GM21786 (cell line): ENCODE measurements around the gene THEM4.

ENCODE experiments used
- ATAC-seq: cut with Tn5 transposase; IDR thresholded peaks from one replicate; pipeline ENCODE4 v1.9.1; 2021; ENCODE audit not compliant: unreplicated experiment

Gene THEM4

DNA sequence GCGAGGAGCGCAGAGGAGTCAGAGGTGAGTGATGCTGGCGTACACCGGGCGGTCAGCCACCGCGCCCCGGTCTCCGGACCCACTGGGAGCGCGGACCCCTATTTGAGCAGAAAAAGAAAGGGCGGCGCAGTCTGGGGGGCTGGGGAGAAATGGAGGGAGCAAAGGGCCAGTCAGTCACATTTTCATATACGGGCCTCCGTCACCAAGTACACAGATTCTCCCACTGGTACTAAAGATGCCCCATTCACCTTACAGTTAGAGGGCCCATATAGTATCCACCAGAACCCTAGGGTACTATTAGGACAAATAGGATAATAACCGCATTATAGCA is 70.3 kb downstream of the THEM4 start:
- ATAC-seq, result no peak

DNA sequence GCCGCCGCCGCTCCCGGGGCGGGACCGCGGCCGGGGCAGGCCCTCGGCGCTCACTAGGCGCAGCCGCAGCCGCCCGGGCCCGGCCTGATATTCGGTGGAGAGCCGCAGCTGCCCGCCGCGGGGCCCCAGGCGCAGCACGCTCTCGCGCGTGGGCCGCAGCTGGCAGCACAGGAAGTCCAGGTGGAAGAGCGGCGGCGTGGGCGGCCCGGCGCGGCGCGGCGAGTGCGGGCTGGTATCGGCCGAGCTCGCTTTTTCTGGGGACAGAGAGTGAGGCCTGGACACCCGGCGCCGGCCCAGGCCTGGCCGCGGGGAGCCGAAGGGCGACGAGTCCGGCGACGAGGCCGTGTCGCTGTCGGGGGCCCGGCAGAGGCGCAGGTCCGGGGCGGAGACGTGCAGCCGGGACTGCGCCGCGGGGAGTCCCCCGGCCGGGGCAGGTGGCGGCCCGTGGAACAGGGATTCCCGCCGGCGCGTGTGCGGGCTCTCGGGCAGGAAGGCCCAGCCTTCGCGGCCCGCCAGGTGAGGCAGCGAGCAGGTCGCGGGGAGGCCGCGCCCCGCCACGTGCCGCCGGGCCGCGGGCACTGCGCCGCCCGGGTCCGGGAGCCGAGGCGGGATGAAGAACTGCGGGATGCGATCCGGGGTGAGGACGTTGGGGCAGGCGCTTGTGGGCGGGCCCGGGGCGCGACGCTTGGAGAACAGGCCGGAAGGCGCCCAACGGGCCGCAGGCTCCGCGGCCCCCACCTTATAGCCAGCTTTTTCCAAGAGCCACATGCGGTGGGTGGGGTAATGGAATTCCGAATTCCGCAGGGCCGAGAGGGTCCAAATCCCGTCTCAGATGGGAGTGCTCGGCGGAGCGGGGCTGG is 70.9 kb downstream of the THEM4 start:
- no peak for ATAC-seq

DNA sequence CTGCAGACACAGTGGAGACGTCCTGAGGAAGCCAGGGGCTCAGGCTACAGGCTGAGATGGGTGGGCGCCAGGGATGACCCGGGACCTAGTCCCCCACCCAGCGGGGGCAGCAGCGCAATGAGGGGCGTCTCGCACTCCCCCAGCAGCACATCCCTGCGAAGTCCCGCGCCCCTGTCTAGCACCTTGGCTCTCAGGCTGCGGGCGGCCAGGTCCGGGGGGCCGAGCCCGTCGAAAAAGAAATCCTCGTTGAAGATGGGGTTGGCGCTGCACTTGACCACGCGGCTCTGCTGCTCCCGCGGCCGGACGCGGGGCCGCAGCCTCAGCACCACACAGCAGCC is 71.5 kb downstream of the THEM4 start:
- no peak for ATAC-seq

DNA sequence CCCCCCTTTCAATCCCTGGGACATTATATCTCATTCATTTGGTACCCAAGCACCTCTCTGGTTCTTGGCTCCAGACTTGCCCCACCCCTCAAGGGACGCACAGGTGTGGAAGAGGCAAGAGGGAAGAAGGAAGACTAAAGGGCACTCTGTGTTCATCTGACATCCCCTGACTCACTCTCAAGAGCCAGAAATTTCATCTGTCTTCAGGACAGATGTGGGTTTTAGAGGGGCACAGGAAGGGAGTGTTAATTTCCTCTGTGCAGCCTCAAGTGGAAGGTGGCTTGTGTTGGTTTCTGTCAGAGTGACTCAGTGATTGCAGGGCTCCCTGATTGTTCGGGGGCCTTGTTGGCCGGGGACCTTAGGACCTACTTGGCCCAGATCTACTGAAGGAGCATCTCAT is 72.1 kb downstream of the THEM4 start:
- no peak for ATAC-seq

DNA sequence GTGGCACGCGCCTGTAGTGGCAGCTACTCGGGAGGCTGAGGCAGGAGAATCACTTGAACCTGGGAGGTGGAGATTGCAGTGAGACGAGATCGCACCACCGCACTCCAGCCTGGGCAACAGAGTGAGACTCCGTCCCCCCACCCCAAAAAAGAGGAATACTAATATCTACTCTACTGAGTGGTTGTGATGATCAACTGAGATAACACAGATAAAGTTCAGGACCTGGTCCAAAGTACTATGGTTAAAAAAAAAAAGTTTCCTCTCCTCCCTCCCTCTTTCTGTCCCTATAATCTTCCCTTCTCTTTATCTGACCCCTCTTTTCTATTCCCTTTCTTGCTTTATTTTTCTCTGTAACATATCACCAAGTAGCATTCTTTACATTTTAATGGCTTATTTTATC is 73.7 kb downstream of the THEM4 start:
- no peak for ATAC-seq

DNA sequence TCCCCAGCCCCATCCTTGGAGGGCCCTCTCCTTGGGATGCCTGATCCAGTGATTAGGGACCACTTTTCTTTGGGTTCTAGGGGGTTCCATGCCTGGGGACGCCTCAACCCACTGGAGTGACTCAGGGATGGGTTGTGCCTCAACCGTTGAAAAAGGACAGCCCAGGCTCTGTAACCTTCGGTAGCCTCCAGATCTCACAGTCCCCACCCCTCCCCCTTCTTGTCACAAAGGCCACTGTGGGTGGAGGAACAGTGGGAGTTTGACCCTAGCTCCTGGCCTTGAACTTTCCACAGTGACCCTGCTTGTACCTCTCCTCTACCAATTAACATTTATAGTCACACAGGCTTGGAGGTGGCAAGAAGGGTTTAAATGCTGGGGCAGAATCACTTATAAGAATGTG is 75.1 kb downstream of the THEM4 start:
- ATAC-seq, result no peak

DNA sequence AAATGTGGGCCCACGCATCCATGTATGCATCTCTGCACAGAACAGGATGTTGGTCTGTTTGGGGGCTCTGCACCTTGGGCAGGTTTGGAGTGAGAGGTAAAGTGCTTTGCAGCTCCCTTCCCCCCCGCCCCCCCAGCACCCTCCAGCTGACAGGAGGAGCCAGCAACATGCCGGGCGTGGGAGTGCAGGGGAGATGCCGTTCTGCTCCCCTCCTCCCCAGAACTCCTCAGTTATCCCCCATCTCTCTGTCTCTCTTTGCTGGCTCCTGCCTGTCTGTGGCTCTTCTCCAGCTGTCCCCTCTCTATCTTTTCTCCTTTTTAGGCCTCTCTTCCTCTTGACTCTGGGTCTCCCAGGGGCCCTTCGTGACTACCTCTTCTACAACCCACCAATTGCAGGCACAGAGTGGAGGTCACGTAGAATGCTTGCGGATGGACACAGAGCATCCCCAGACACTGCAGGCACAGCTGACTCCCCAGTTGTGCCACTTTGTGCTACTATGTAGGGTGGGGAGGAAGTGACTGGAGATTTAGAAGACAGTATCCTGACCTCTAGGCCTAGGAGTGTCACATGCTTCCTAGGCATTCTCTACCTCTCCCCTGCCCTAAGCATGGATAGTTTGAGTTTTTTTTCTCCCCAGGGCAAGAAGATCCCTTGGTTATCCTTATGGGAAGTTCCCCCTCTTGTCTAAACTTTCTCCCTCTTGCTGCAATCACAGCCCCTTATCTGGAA is 76.0 kb downstream of the THEM4 start:
- no peak for ATAC-seq

DNA sequence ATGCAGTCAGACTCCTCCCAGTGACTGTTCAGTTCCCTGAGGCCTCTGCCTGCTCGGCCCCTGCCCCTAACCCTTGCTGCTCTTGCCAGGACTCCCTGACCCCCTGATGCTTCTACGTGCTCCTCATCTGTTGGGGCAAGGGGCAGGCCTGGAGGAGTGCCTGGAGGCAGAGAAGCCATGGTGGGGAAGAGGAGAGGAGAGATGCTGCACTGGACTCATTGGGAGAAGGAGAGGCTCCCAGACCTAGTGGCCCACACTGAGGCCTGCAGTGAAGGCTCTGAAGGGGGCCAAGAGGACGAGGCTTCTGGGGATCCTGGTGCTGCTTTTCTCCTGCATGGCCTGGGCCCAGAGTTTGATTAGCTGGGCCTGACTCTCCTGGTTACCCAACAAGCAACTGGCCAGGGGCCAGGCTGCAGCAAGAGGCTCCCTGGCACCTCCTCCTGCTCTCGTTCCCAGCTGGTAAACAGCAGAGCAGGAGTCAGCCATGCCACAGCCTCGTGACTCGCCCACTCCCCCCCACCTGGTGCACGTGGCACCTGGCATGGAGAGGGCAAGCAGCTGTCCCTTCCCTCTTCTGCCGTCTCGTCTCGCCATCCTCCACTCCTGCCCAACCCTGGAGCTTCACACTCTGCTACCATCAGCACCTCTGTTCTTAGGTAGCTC is 76.9 kb downstream of the THEM4 start:
- no peak for ATAC-seq

DNA sequence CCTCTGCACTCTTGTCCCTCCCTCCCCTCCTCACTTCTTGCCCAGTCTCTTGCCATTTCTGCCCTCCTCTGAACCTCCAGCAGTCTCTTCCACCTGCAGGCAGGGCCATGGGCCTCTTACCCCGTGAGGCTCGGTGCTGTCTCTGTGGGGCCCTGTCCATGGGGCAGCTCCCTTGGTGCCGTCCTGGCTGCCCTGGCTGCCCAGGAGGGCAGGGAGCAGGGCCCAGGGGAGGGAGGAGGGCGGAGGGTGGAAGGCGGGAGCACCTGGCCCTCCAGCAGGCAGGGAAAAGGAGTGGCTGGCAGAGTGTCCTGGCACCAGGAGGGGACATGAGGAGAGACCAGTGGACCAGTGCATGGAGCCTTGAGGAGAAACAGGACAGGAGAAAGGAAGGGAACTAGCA is 77.7 kb downstream of the THEM4 start, which contains the start of gene RORC:
RORC (minus strand) TSS at position 198 of the 400 bp plus-strand sequence; CDS start at position 160, 38 bp downstream.
- no peak for ATAC-seq

DNA sequence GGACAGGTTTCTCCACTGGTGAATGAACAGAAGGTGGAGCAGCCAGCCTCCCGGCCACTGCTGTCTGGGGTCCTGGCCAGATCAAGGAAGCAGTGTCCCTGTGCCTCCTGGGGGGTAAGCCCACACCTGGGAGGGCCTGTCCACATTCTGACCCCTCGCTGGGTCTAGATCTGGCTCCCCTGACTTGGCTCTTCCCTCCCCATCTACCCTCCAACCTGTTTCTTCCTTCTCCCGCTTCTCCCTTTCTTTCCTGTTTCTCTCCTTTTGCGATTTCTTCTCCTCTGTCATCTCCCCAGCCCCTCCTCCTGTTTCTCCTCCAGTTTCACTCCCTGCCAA is 78.1 kb downstream of the THEM4 start:
- no peak for ATAC-seq

DNA sequence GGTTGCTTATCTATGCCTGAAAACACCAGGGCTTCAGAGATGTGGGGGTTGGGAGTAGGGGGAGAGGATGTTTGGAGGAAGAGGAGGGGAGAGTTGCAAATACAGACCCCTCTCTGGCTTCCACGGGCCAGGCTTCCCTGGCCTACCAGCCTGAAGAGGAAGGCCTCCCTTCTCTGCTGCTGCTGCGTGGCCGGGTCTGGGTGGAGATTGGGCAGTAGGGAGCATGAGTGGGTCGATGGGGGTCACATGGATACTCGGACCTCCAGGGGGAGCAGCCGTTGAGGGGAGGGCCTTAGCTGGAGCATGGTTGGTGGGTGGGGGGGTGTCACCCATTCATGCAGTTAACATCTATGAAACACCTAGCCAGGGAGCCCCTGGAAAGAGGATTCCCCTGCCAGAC is 79.3 kb downstream of the THEM4 start:
- no peak for ATAC-seq

DNA sequence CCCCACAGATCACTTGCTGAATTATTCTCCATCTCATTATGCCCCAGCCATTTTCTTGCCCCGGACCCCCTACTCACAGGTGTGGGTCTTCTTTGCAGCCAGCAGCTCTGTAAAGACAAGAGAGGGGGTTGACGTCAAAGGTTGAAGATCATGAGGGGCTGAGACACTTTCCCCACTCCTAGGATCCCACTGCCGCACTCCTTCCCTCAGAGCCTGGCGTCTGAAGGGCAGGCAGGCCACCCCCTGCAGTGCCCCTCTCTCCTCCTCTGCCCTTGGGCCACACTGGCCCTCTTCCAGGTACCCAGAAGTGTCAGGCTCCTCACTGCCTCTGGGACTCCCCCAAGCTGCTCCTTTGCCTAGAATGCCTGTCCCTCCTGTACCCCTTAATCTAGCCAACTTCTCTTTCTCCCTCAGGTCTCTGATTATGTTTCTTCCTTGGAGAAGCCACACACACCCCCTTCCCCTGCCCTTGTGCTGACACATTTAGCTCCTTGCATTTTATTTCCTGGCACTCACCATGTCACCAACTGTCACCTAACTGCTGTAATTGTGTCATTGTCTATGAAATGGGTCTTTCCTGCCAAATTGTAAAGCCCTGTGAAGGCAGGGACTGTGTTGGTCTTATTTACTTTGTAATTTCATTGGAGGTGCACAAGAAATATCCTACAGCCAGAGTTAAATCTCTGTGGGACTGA is 79.8 kb downstream of the THEM4 start:
- ATAC-seq, result no peak

DNA sequence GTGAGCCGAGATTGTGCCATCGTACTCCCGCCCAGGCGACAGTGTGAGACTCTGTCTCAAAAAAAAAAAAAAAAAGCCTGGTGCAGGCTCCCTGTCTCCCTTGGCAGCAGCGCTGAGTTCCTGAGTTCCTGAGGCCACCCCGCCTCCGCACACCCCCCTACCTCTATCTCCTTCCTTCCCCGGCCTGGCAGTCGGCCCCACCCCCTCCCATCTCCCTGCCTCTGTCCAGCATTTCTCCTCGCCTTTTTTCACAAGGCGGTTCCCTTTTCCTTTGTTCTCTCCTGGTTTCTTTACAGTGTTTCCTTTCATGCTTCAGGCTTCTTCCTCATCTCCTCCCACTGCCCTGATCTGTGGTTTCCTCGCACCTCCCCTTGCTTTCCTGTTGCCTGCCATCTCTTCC is 80.4 kb downstream of the THEM4 start:
- ATAC-seq, result no peak

DNA sequence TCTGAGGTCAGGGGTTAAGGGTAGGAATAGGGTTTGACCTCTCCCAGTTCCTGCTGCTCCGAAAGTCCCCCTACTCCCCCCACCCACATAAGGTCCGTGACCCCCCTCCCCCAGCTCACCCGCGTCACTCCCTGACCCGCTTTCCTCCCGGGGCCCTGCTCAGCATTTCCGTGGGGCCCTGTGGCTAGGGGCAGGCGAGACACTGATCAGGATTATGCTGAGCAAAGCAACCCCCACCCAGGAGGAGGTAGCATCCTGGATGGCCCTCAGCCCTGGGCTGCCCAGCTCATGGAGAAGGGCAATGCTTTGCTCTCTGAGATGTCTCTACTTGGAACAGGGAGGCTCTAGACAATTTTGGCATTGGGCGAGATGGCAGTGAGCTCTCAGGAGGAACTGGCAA is 81.5 kb downstream of the THEM4 start:
- no peak for ATAC-seq

DNA sequence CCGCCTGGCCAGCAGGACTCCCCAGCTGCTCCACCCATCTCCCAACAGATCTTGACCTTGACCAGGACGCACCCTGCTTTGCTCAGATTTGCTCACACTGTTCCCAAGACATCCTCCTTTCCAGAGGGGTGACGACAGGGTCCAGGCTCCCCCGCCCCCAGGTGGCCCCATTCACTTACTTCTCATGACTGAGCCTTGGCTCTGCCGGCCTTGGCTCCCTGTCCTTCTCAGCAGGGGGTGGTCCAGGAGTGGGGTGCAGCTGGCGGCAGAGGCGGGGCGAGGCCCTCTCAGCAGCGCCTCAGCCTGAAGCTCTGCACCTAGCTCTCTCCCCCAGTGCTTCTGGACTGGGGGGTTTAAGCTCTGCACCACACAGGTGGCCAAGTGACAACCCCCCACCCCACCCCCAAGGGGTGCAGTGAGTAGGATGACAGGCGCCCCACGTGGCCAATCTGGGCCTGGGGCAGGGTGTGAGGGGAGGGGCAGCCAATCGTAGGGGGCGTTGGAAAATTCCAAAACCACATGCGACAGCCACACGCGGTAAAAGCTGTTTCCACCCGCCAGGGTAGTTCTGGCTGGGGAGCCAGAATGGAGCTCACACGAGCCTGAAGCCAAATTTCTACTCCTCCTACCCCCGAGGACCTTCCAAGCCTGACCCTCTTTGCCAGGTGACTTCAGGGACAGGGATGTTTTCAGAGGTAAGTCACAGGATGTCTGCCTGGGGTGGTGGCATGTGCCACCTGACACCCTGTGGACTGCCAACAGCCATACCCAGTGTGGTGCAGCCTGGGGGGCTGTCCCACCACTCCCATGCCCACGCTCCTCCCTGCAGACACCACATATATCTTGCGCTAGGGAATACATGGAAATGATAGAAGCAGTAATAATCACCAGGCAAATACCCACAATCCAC is 83.3 kb downstream of the THEM4 start:
- no peak for ATAC-seq

DNA sequence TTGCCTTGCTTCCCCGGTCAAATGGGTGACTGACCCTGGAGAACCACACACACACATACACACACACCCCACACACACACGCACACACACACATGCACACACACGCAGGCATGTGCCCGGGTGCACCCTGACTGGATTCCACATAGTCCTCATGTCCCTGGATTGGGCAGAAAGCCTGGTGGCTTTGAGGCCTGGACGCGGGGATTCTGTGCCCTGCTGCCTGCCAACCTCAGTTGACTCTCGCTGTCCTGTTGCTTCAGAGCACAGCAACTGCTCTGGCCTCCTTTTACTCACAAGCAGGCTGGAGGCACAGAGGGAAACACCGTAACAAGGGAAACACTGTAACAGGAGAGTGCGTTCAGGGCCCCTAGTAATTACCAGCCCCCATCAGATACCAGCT is 84.1 kb downstream of the THEM4 start:
- ATAC-seq, result no peak
